ENCODE data around the gene ABCG2.

GRCh38 chr4:88189418-88189738 is 30.9 kb upstream of the ABCG2 start:
- TF ChIP-seq POLR2AphosphoS5 (IDR thresholded peaks at IDR 0.05) (no peak), CTCF (IDR thresholded peaks at IDR 0.05) (no peak), EP300 (IDR thresholded peaks at IDR 0.05) (no peak)

All from suprapubic skin (tissue), 4 donors.